Pulmonary artery endothelial cell (primary cell): ENCODE measurements around the gene CCM2L. TPM values are rescaled to one million over a fixed set of nuclear protein-coding genes. Genes with fewer than 3 reads are reported as not detected.

Source experiments
- DNase-seq: peaks from one replicate; pipeline ENCODE4 v3.0.0-alpha.2; 2011; ENCODE audit warnings: low read depth, low spot score
- total RNA-seq: library from RNA; depleted of rRNA; stranded (reverse); fragments of >200 nt; gene quantifications from 2 replicates; pipeline ENCODE4 v1.2.3, GENCODE V29; 2014

CCM2L gene
- total RNA-seq = 6.4 and 10.3 TPM in 2 replicates

DNA sequence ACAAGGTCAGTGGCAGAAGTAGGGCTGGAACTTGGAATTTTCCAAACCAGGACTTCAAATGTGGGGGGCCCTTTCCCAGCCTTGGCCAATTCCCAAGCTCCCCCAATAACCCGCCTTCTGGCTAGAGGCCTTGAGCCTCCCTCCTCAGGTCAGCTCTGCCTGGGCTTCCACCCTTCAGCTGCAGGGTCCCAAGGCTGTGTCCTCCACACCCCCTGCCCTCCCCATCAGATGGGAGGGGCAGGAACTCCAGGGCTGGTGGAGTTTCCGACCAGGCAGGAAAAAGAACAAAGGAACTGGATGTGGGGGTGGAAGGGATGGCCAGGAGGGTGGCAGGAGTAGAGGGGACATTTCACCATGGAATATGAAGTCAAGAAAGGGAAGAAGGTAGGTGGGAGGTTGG lies at the start of gene CCM2L:
Gene CCM2L (plus strand): TSS at position 338 of the 400 bp plus-strand sequence. CDS start 17 bp downstream, at position 355.
- DNase-seq = no peak

GRCh38 chr20:31962761-31963160 lies 47.5 kb upstream of the CCM2L start:
- no peak for DNase-seq

- no peak for DNase-seq
These were observed 46.3 kb upstream of the CCM2L start for GRCh38 chr20:31963889-31964288.

GRCh38 chr20:31966991-31967655 lies 43.1 kb upstream of the CCM2L start:
- no peak for DNase-seq

DNA sequence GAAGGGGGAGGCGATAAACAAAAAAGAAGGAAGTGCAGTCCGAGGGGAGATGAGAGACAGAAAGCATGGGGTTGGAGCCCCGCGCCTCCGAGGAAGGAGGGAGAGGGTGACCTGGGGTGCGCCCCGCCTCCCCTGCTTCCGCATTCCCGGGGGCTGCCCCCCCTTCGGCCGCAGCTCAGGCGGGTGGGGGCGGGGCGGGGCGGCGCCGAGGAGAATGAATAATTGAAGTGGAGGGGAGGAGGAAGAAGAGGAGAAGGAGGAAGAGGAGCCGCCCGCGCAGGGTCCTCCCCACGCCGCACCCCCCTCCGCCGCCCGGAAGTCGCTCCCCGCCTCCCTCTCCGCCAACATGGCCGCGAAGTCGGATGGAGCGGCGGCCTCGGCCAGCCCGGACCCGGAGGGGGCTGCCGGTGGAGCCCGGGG lies 42.4 kb upstream of the CCM2L start, which contains the start of gene XKR7:
Gene XKR7 (plus strand): TSS at position 322 of the 420 bp plus-strand sequence. CDS start 25 bp downstream, at position 347.
- DNase-seq = no peak

GRCh38 chr20:31968291-31969126 lies 41.7 kb upstream of the CCM2L start:
- no peak for DNase-seq

- no peak for DNase-seq
These were observed 40.2 kb upstream of the CCM2L start for GRCh38 chr20:31969991-31970390.

- no peak for DNase-seq
These were observed 37.7 kb upstream of the CCM2L start for GRCh38 chr20:31972471-31973021.

- no peak for DNase-seq
These were observed 35.9 kb upstream of the CCM2L start for GRCh38 chr20:31974296-31974695.

- DNase-seq = no peak
These were observed 35.2 kb upstream of the CCM2L start for GRCh38 chr20:31974951-31975487.

DNA sequence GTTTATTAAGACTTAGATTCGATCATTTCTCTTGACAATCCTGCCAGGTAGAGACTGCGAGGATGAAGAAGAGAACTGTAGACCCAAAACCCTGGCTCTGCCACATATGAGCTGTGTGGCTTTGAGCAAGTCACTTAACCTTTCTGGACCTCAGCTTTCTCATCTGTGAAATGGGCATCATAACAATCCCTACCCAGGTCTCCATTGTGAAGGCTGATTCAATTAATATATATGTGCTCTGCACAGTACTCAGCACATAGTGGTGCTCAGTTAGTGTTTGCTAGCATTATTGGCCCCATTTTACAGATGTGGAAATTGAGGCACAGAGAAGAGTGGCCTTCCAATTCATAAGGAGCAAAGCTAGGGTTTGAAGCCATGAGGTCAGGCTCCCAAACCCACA lies 34.4 kb upstream of the CCM2L start:
- no peak for DNase-seq

GRCh38 chr20:31977080-31977479 lies 33.2 kb upstream of the CCM2L start:
- no peak for DNase-seq

DNA sequence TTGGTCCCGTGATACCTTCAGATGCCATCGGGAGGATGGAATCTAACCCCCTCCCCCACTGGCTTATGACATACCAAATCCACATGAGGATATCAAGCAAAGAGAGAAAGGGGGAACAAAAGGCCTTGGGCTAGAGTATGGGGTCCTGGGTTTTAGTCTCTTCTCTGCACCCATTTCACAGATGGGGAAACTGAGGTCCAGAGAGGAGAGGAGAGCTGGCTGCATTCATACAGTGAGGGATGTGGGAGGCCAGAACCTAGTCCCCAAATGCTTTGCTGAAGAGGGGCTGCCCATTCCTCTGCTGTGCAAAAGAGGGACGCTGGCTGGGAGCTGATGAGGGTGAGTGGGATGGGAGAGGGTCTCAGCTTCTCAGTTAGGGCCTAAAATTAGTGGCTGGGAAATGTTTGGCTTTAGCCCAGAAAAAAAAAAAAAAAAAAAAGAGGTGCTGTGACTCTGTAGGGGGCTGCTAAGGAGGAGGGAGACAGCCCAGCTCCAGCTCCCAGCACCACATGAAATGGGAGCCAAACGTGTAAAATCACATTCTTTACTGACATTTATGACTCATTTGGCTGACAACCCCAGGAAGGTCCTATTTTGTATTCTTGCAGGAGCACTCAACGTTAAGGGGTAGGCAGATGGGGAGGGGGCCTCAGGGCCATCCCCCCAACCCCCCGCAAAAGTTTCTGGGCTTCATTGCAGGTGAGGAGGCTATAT lies 30.4 kb upstream of the CCM2L start:
- no peak for DNase-seq

DNA sequence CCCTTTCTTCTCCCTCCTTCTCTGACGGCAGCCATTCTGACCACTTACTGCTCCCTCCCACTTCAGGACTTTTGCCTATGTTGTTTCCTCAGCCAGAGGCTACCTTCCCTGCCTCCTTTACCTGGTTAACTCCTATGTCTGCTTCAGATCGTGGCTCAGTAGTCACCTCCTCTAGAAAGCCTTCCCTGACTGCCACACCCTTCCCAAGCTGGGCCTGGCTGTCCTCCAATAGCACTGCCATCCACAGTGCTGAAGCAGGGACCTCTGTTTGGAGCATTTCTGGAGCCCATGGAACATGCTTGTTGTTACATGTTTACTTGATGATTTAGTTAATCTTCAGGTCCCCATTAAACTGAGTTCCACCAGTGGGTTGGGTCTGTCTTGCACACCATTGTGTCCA lies 28.5 kb upstream of the CCM2L start:
- no peak for DNase-seq

DNA sequence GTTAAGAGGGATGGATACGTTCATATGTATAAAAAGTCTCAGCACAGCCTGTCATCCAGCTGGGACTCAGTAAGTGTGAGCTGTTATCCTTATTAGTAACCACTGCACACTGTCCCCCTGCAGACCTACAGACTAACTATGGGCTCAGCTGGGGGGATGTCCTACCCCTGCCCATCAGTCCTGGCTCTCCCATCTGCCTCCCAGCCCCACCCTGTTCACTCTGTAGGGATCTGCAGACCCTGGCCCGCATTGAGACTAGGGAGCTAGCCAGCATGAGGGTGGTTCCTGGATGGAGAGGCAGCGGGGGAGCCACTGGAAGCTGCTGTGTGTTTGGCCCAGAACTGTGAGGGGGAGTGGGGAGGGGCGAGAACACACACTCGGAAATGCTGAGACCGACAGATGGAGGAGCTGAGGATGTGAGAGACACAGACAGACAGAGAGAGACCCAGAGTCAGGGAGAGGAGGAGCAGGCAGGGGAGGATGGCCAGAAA lies 25.2 kb upstream of the CCM2L start:
- no peak for DNase-seq

GRCh38 chr20:31987744-31988143 lies 22.5 kb upstream of the CCM2L start:
- DNase-seq = no peak

DNA sequence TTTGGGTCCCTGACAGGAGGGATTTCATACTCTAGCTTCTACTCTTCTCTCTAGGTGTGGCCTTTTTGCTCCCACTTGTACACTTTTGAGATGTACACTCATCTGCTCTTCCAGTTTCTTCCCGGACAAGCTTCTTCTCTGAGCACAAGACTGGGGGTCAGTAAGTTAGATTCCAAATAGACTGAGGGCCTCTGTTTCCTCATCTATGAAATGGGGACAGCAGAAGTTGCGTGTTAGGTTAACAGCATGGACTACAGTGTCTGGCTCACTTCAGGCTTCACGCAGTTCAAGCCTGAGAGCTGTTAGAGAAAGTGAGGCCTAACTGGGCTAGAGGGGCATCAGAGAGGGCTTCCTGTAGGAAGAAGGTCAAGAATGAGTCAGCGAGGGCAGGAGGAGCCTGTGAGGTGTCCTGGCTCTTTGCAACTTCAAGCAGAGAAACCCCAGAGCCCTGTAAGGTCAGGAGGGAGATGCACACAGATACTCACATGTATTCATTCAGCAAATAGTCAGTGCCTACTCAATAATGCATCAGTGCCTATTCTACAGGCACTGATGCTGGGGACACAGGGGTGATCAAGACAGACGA lies 21.7 kb upstream of the CCM2L start:
- no peak for DNase-seq

- no peak for DNase-seq
These were observed 21.1 kb upstream of the CCM2L start for GRCh38 chr20:31989030-31989645.

- DNase-seq = no peak
These were observed 19.4 kb upstream of the CCM2L start for GRCh38 chr20:31990641-31991338.

- no peak for DNase-seq
These were observed 18.9 kb upstream of the CCM2L start for GRCh38 chr20:31991339-31991705.
